Neuron (in vitro differentiated cells): ENCODE results near the gene PRPH2.
"Not testable (repeated sequence)": the region's sequence is repeated elsewhere in the genome, so short reads cannot be mapped to it uniquely, and the experiment has no call there.

Experiments used
- H2AFZ ChIP-seq: one replicate; pipeline ENCODE4 v1.6.1; 2013; ENCODE audit warnings: low read depth, mild to moderate bottlenecking, inconsistent platforms, low read length, moderate library complexity
- H3K27me3 ChIP-seq: one replicate; pipeline ENCODE4 v1.6.1; 2013; ENCODE audit warnings: low read length; ENCODE audit not compliant: insufficient read depth
- H3K36me3 ChIP-seq: one replicate; pipeline ENCODE4 v1.6.1; 2013; ENCODE audit warnings: low read length; ENCODE audit not compliant: insufficient read depth
- H3K4me1 ChIP-seq: one replicate; pipeline ENCODE4 v1.6.1; 2013; ENCODE audit warnings: low read length; ENCODE audit not compliant: insufficient read depth
- H3K4me3 ChIP-seq: 2 replicates; pipeline ENCODE4 v1.5.1; 2013; ENCODE audit warnings: mild to moderate bottlenecking, low read length, moderate library complexity
- H3K9me3 ChIP-seq: one replicate; pipeline ENCODE4 v1.6.1; 2013; ENCODE audit warnings: low read length

PRPH2 gene

GRCh38 chr6:42704937-42705374 is 17.4 kb downstream of the PRPH2 start:
- Histone ChIP-seq H3K27me3 (no peaks in the 10 kb centered on the region), H3K4me1 (peaks cover 2% of the 10 kb centered on the region), H3K36me3 (no peaks in the 10 kb centered on the region), H3K9me3 (no peaks in the 10 kb centered on the region), H2AFZ (no peak overlapping the region), H3K4me3 (no peak overlapping the region)

GRCh38 chr6:42704251-42704936 is 18.0 kb downstream of the PRPH2 start:
- Histone ChIP-seq H3K4me3 (no peak overlapping the region), H3K4me1 (no peaks in the 10 kb centered on the region), H3K36me3 (no peaks in the 10 kb centered on the region), H3K9me3 (no peaks in the 10 kb centered on the region), H2AFZ (no peak overlapping the region), H3K27me3 (no peaks in the 10 kb centered on the region)

- not testable (repeated sequence) for H3K36me3 ChIP-seq, H3K4me3 ChIP-seq, H2AFZ ChIP-seq, H3K27me3 ChIP-seq, H3K4me1 ChIP-seq, H3K9me3 ChIP-seq
Observed at GRCh38 chr6:42702786-42703185, 19.6 kb downstream of the PRPH2 start.

- Histone ChIP-seq H3K4me3 (no peak overlapping the region), H2AFZ (no peak overlapping the region), H3K36me3 (no peaks in the 10 kb centered on the region), H3K9me3 (no peaks in the 10 kb centered on the region), H3K27me3 (no peaks in the 10 kb centered on the region), H3K4me1 (no peaks in the 10 kb centered on the region)
Observed at GRCh38 chr6:42702200-42702599, 20.2 kb downstream of the PRPH2 start.

- no peaks in the 10 kb centered on the region for H3K27me3 ChIP-seq
- H3K36me3 ChIP-seq, result peaks cover 9% of the 10 kb centered on the region
- no peaks in the 10 kb centered on the region for H3K9me3 ChIP-seq
- H2AFZ ChIP-seq, result no peak overlapping the region
- no peaks in the 10 kb centered on the region for H3K4me1 ChIP-seq
- H3K4me3 ChIP-seq, result no peak overlapping the region
Observed at GRCh38 chr6:42698217-42698616, 24.2 kb downstream of the PRPH2 start.

GRCh38 chr6:42697268-42697655 is 25.1 kb downstream of the PRPH2 start:
- H3K4me3 ChIP-seq, result no peak overlapping the region
- no peaks in the 10 kb centered on the region for H3K27me3 ChIP-seq
- no peaks in the 10 kb centered on the region for H3K9me3 ChIP-seq
- H2AFZ ChIP-seq, result no peak overlapping the region
- peaks cover 18% of the 10 kb centered on the region for H3K36me3 ChIP-seq
- no peaks in the 10 kb centered on the region for H3K4me1 ChIP-seq

- Histone ChIP-seq H3K4me1 (no peaks in the 10 kb centered on the region), H3K27me3 (no peaks in the 10 kb centered on the region), H3K9me3 (no peaks in the 10 kb centered on the region), H3K4me3 (no peak overlapping the region), H2AFZ (no peak overlapping the region), H3K36me3 (peaks cover 19% of the 10 kb centered on the region)
Observed at GRCh38 chr6:42696526-42697267, 25.7 kb downstream of the PRPH2 start.

- Histone ChIP-seq H3K4me3 (no peak overlapping the region), H3K36me3 (peaks cover 34% of the 10 kb centered on the region), H2AFZ (no peak overlapping the region), H3K27me3 (no peaks in the 10 kb centered on the region), H3K4me1 (no peaks in the 10 kb centered on the region), H3K9me3 (no peaks in the 10 kb centered on the region)
Observed at GRCh38 chr6:42694586-42694985, 27.8 kb downstream of the PRPH2 start.

- Histone ChIP-seq H3K4me3 (no peak overlapping the region), H3K9me3 (no peaks in the 10 kb centered on the region), H3K27me3 (no peaks in the 10 kb centered on the region), H3K4me1 (no peaks in the 10 kb centered on the region), H2AFZ (no peak overlapping the region), H3K36me3 (peaks cover 41% of the 10 kb centered on the region)
Observed at GRCh38 chr6:42693725-42694323, 28.6 kb downstream of the PRPH2 start.

- Histone ChIP-seq H3K4me1 (no peaks in the 10 kb centered on the region), H3K9me3 (no peaks in the 10 kb centered on the region), H3K36me3 (peaks cover 51% of the 10 kb centered on the region)
Observed at GRCh38 chr6:42692137-42692911, 30.1 kb downstream of the PRPH2 start.

GRCh38 chr6:42690872-42691271 is 31.5 kb downstream of the PRPH2 start:
- no peaks in the 10 kb centered on the region for H3K27me3 ChIP-seq
- no peak overlapping the region for H3K4me3 ChIP-seq
- H3K36me3 ChIP-seq, result peaks cover 51% of the 10 kb centered on the region
- no peaks in the 10 kb centered on the region for H3K4me1 ChIP-seq
- H2AFZ ChIP-seq, result no peak overlapping the region
- H3K9me3 ChIP-seq, result no peaks in the 10 kb centered on the region

More at GRCh38 chr6:42692137-42692911, 30.1 kb downstream of the PRPH2 start:
- no peak overlapping the region for H2AFZ ChIP-seq
- no peak overlapping the region for H3K4me3 ChIP-seq
- no peaks in the 10 kb centered on the region for H3K27me3 ChIP-seq

- no peak overlapping the region for H3K4me3 ChIP-seq
- H3K27me3 ChIP-seq, result no peaks in the 10 kb centered on the region
- H3K4me1 ChIP-seq, result no peaks in the 10 kb centered on the region
- no peak overlapping the region for H2AFZ ChIP-seq
- peaks cover 57% of the 10 kb centered on the region for H3K36me3 ChIP-seq
- no peaks in the 10 kb centered on the region for H3K9me3 ChIP-seq
Observed at GRCh38 chr6:42690151-42690702, 32.2 kb downstream of the PRPH2 start.
